ENCODE results near the gene DHRSX.
A peak's percentile ranks its signal among the peaks of the same experiment; 100 is the strongest.

The DHRSX gene

GRCh38 chrX:2451501-2452316 lies 49.1 kb downstream of the DHRSX start:
- DNase-seq: no peak

- no peak for DNase-seq
Measured at GRCh38 chrX:2450681-2451080, 50.1 kb downstream of the DHRSX start.

- DNase-seq: no peak
Measured at GRCh38 chrX:2449135-2449886, 51.5 kb downstream of the DHRSX start.

GRCh38 chrX:2447484-2447883 lies 53.3 kb downstream of the DHRSX start:
- DNase-seq: no peak

GRCh38 chrX:2446815-2447214 lies 54.0 kb downstream of the DHRSX start:
- DNase-seq: no peak

- no peak for DNase-seq
Measured at GRCh38 chrX:2445662-2446623, 54.8 kb downstream of the DHRSX start.

GRCh38 chrX:2442694-2443093 lies 58.1 kb downstream of the DHRSX start:
- DNase-seq: no peak

- no peak for DNase-seq
Measured at GRCh38 chrX:2441466-2441865, 59.3 kb downstream of the DHRSX start.

- no peak for DNase-seq
Measured at GRCh38 chrX:2439613-2440012, 61.2 kb downstream of the DHRSX start.

- no peak for DNase-seq
Measured at GRCh38 chrX:2435465-2435864, 65.3 kb downstream of the DHRSX start.

GRCh38 chrX:2434270-2435163 lies 66.3 kb downstream of the DHRSX start:
- no peak for DNase-seq

GRCh38 chrX:2432298-2432863 lies 68.4 kb downstream of the DHRSX start:
- DNase-seq: no peak

- DNase-seq: peak; percentile 92 to 95
Measured at GRCh38 chrX:2430265-2430825, 70.4 kb downstream of the DHRSX start.

GRCh38 chrX:2427737-2428136 lies 73.0 kb downstream of the DHRSX start:
- DNase-seq: no peak

GRCh38 chrX:2427147-2427546 lies 73.6 kb downstream of the DHRSX start:
- DNase-seq: no peak

GRCh38 chrX:2426289-2426882 lies 74.4 kb downstream of the DHRSX start:
- DNase-seq: no peak

GRCh38 chrX:2425286-2426071 lies 75.3 kb downstream of the DHRSX start:
- DNase-seq: no peak

- no peak for DNase-seq
Measured at GRCh38 chrX:2424317-2424716, 76.5 kb downstream of the DHRSX start.

GRCh38 chrX:2423899-2424298 lies 76.9 kb downstream of the DHRSX start:
- DNase-seq: no peak

- no peak for DNase-seq
Measured at GRCh38 chrX:2423282-2423681, 77.5 kb downstream of the DHRSX start.

Measured in inflammatory macrophage treated with lipopolysaccharide for 1 hour (primary cell).